T-helper 17 cell (primary cell): Measurements from ENCODE around the gene NDUFAF5. TPM values are rescaled to one million over a fixed set of nuclear protein-coding genes. Genes with fewer than 3 reads are reported as not detected.

ENCODE experiments used
- ATAC-seq: fragments of 150-1000 bp; cut with Tn5 transposase; 2 replicates; pipeline ENCODE4 v1.10.0; 2021; ENCODE audit warnings: mild to moderate bottlenecking, moderate library complexity
- DNase-seq, 3 donors: peaks; one replicate each; pipeline versions ENCODE4 v3.0.0 to v3.0.0-alpha.2; 2020 to 2021
- H3K9me3 ChIP-seq: one replicate; pipeline ENCODE4 v1.7.0; 2013; ENCODE audit warnings: low read length, mild to moderate bottlenecking; ENCODE audit not compliant: control insufficient read depth, poor library complexity, severe bottlenecking
- H3K27ac Mint-ChIP-seq: one replicate; pipeline ENCODE4 v1.8.0; 2022; ENCODE audit warnings: mild to moderate bottlenecking, moderate library complexity, mixed read lengths
- H3K27me3 Mint-ChIP-seq: one replicate; pipeline ENCODE4 v1.8.0; 2022; ENCODE audit warnings: mixed read lengths
- H3K36me3 Mint-ChIP-seq: one replicate; pipeline ENCODE4 v1.8.0; 2022; ENCODE audit warnings: low read depth, mixed read lengths
- H3K4me1 Mint-ChIP-seq: one replicate; pipeline ENCODE4 v1.8.0; 2022; ENCODE audit warnings: mild to moderate bottlenecking, mixed read lengths
- H3K4me3 Mint-ChIP-seq: one replicate; pipeline ENCODE4 v1.8.0; 2022; ENCODE audit warnings: mild to moderate bottlenecking, moderate library complexity, mixed read lengths
- total RNA-seq, 4 donors: library from RNA in 2 of 4; stranded (reverse) in 2 of 4; gene quantifications; one replicate each; pipeline ENCODE4 v1.2.3 and lab custom pipeline; 2022 to 2026

NDUFAF5 gene
- total RNA-seq, 2 donors from 2014 or later: 30.9 to 55.4 TPM

GRCh38 chr20:13788167-13788834 is 3.5 kb downstream of the NDUFAF5 start:
- DNase-seq: peak in 1 of 3 donors; percentile 12
- H3K9me3 ChIP-seq: no peaks in the 10 kb centered on the region
- ATAC-seq: peak; percentile 22
- peaks cover 20% of the 10 kb centered on the region for H3K36me3 Mint-ChIP-seq
- H3K4me3 Mint-ChIP-seq: no peak overlapping the region
- peaks cover 43% of the 10 kb centered on the region for H3K4me1 Mint-ChIP-seq
- no peaks in the 10 kb centered on the region for H3K27me3 Mint-ChIP-seq
- no peak overlapping the region for H3K27ac Mint-ChIP-seq

DNA sequence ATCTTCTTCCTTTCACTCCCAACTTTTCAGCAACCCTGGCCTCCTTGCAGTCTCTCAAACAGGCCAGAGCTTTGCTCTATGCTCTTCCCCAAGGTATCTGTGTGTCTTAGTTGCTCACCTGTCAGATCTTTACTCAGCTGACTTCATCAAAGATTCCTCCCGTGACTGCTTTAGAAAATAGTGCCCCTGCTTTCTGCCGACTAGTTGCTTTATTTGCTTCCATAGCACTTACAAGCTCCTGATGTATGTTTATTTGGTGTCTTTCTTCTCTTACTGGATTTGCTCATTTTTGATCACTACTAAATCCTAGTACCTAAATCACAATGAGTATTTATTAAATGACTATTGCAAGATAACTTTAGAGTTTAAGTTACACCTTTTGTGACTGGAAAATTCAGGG is 5.9 kb downstream of the NDUFAF5 start:
- Mint-ChIP-seq H3K27ac (peak overlapping the region; percentile 43), H3K4me1 (peaks cover 35% of the 10 kb centered on the region), H3K4me3 (no peak overlapping the region), H3K36me3 (peaks cover 16% of the 10 kb centered on the region), H3K27me3 (no peaks in the 10 kb centered on the region)
- DNase-seq: no peak
- no peak for ATAC-seq
- no peaks in the 10 kb centered on the region for H3K9me3 ChIP-seq

DNA sequence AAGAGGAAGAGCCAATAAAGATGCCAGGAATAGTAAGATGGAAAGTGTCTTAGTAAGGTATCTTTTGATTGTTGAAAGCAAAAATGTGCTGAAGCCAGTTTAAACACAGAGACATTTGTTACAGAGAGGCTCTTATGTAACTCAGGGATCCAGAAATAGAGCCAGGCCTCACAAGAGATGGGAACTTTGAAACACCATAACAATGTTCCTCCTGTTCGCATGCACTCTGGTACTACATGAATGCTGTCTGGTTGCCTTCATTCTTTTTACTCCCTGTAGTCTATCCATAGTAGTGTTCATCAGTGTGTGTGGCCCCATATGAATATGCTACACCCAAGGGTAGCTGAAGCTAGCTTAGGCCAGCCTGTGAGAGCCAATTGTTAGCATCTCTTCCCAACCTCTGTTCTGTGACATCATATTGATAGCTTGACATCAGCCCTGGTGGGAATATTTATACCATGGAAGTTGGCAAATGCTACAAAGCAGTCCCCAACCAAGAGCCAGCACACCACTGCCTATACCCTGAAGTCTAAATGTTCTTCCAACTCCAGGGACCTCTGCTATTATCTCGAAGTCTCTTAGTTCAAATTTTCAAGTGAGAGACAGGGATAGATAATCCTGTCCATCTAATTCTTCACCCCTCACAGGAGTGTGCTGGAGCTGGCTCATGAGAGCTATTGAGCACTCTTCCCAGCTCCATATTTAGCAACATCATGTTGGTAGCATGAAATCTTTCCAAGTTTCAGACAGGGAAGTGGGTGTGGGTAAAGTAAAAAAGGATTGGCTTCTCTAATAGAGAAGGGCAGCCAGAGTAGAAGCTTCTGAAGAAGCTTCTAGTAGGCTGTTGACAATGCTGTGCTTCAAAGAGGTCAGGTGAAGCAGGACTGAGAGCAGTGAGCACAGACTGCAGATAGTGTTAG is 7.0 kb downstream of the NDUFAF5 start:
- Mint-ChIP-seq H3K27me3 (no peaks in the 10 kb centered on the region), H3K4me1 (peaks cover 25% of the 10 kb centered on the region), H3K4me3 (no peak overlapping the region), H3K36me3 (peaks cover 16% of the 10 kb centered on the region), H3K27ac (no peak overlapping the region)
- H3K9me3 ChIP-seq: no peaks in the 10 kb centered on the region
- DNase-seq (no peak), ATAC-seq (no peak)

- no peak for ATAC-seq
- no peak overlapping the region for H3K4me3 Mint-ChIP-seq
- H3K4me1 Mint-ChIP-seq: peaks cover 21% of the 10 kb centered on the region
- H3K27ac Mint-ChIP-seq: no peak overlapping the region
- H3K9me3 ChIP-seq: no peaks in the 10 kb centered on the region
- peaks cover 16% of the 10 kb centered on the region for H3K36me3 Mint-ChIP-seq
- H3K27me3 Mint-ChIP-seq: no peaks in the 10 kb centered on the region
- no peak for DNase-seq
These were observed 8.2 kb downstream of the NDUFAF5 start for GRCh38 chr20:13793001-13793400.

DNA sequence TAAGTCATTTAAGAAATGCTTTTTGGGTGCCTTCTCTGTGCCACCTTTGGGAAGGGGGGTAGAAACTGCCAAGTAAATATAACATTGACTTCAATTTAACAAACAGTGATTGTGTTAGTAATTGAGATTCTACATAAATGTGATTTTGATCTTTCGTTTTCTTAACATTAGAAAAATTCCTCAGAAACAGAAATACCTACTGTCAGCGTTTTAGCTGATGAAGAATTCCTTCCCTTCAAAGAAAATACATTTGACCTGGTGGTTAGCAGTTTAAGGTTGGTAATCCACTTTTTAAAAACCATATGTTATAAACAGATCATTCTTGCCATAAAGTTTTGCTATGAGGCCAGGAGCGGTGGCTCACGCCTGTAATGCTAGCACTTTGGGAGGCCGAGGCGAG is 9.8 kb downstream of the NDUFAF5 start:
- no peaks in the 10 kb centered on the region for H3K9me3 ChIP-seq
- Mint-ChIP-seq H3K27me3 (no peaks in the 10 kb centered on the region), H3K27ac (no peak overlapping the region), H3K36me3 (peaks cover 21% of the 10 kb centered on the region), H3K4me1 (peaks cover 23% of the 10 kb centered on the region), H3K4me3 (no peak overlapping the region)
- ATAC-seq (no peak), DNase-seq (no peak)

- Mint-ChIP-seq H3K4me1 (peaks cover 10% of the 10 kb centered on the region), H3K27me3 (no peaks in the 10 kb centered on the region), H3K27ac (peak overlapping the region; percentile 86), H3K4me3 (peak overlapping the region; percentile 21), H3K36me3 (peaks cover 10% of the 10 kb centered on the region)
- ATAC-seq (no peak), DNase-seq (no peak)
- H3K9me3 ChIP-seq: no peaks in the 10 kb centered on the region
These were observed 14.2 kb downstream of the NDUFAF5 start for GRCh38 chr20:13799040-13799439.

GRCh38 chr20:13799974-13800373 is 15.1 kb downstream of the NDUFAF5 start:
- Mint-ChIP-seq H3K4me3 (no peak overlapping the region), H3K27me3 (no peaks in the 10 kb centered on the region), H3K27ac (peak overlapping the region; percentile 86), H3K36me3 (peaks cover 10% of the 10 kb centered on the region), H3K4me1 (peaks cover 10% of the 10 kb centered on the region)
- H3K9me3 ChIP-seq: no peaks in the 10 kb centered on the region
- DNase-seq (no peak), ATAC-seq (no peak)

GRCh38 chr20:13800728-13801134 is 15.9 kb downstream of the NDUFAF5 start:
- ATAC-seq (no peak), DNase-seq (no peak)
- Mint-ChIP-seq H3K4me1 (peaks cover 10% of the 10 kb centered on the region), H3K36me3 (peaks cover 10% of the 10 kb centered on the region), H3K27me3 (no peaks in the 10 kb centered on the region), H3K27ac (no peak overlapping the region), H3K4me3 (no peak overlapping the region)
- H3K9me3 ChIP-seq: no peaks in the 10 kb centered on the region

DNA sequence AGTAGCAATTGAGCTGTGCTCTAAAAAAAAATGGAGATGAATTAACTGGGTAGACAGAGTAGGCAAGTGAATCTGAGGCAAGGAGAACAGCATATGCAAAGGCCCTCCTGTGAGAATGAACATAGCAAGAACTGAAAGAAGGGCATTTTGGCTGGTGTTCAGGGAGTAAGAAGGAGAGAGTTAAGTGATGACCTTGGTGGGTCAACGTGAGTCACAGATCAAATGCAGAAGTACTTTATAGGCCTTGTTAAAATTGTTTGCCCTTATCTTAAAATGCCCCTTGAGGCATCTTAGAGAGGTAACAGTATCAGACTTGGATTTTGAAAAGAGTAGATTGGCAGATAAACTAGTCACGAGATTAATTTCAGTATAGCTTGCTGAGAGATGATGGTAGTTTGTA is 24.5 kb downstream of the NDUFAF5 start:
- H3K9me3 ChIP-seq: no peaks in the 10 kb centered on the region
- ATAC-seq (no peak), DNase-seq (no peak)
- Mint-ChIP-seq H3K27ac (no peak overlapping the region), H3K4me3 (no peak overlapping the region), H3K36me3 (no peaks in the 10 kb centered on the region), H3K4me1 (no peaks in the 10 kb centered on the region), H3K27me3 (no peaks in the 10 kb centered on the region)

DNA sequence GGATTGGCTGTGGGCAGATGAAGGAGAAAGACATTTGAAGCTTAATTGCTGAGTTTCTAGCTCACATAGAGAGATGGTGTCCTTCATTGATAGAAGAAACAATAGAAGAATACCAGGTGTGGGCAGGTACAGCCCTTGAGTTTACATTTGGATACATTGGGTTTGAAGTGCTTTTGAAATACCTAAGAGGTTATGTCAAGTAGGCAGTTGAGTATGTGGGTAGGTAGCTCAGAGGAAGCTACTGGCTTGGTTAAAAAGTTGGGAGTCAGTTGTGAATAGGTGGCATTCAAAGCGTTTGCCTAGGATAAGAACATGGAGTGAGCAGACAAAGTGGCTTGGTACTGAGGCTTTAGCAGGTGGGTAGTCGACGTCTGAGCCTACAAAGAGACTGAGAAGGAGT is 25.0 kb downstream of the NDUFAF5 start:
- Mint-ChIP-seq H3K27ac (no peak overlapping the region), H3K4me1 (no peaks in the 10 kb centered on the region), H3K36me3 (no peaks in the 10 kb centered on the region), H3K4me3 (no peak overlapping the region), H3K27me3 (no peaks in the 10 kb centered on the region)
- no peaks in the 10 kb centered on the region for H3K9me3 ChIP-seq
- DNase-seq: no peak
- no peak for ATAC-seq

- H3K27ac Mint-ChIP-seq: no peak overlapping the region
These were observed 25.6 kb downstream of the NDUFAF5 start for GRCh38 chr20:13810446-13810845.

DNA sequence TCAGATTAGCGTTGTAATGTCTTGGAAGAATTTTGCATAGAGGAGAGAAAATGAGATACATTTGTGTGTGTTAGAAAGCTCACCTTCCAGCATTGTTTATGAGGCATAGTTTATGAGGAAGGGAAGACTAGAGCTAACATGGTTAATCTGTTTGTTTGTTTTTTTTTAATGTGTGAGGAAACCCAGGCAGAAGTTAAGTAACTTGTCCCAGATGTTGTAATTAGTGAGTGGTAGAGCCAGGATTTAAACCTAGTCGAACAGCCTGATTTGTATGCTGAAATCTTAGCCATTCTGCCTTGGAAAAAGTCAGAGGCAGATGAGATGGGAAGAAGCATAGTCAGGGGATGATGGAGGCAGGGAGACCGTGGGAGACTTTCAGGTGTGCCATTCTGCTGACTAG is 29.1 kb downstream of the NDUFAF5 start:
- H3K27ac Mint-ChIP-seq: no peak overlapping the region
- no peaks in the 10 kb centered on the region for H3K27me3 Mint-ChIP-seq
- H3K36me3 Mint-ChIP-seq: peaks cover 2% of the 10 kb centered on the region

More at GRCh38 chr20:13810446-13810845, 25.6 kb downstream of the NDUFAF5 start:
- no peak overlapping the region for H3K4me3 Mint-ChIP-seq
- DNase-seq (no peak), ATAC-seq (no peak)
- H3K4me1 Mint-ChIP-seq: no peaks in the 10 kb centered on the region
- H3K36me3 Mint-ChIP-seq: no peaks in the 10 kb centered on the region
- H3K27me3 Mint-ChIP-seq: no peaks in the 10 kb centered on the region
- H3K9me3 ChIP-seq: no peaks in the 10 kb centered on the region

GRCh38 chr20:13814672-13815071 is 29.8 kb downstream of the NDUFAF5 start:
- no peaks in the 10 kb centered on the region for H3K27me3 Mint-ChIP-seq
- ATAC-seq (no peak), DNase-seq (no peak)
- H3K4me1 Mint-ChIP-seq: no peaks in the 10 kb centered on the region
- H3K4me3 Mint-ChIP-seq: no peak overlapping the region
- peaks cover 2% of the 10 kb centered on the region for H3K36me3 Mint-ChIP-seq
- no peak overlapping the region for H3K27ac Mint-ChIP-seq
- H3K9me3 ChIP-seq: no peaks in the 10 kb centered on the region

More for the DNA sequence above, 29.1 kb downstream of the NDUFAF5 start:
- Mint-ChIP-seq H3K4me3 (no peak overlapping the region), H3K4me1 (no peaks in the 10 kb centered on the region)
- H3K9me3 ChIP-seq: no peaks in the 10 kb centered on the region
- ATAC-seq: no peak
- no peak for DNase-seq
